HEK293 (cell line): ENCODE data around the gene CNPY1.

Experiments
- CTCF ChIA-PET: fragments of 350-600 bp; formaldehyde crosslinking; extraction: SDS; loops from one replicate; lab custom pipeline; 2021; ENCODE audit warnings: antibody characterized with exemption; lab: Yijun Ruan, JAX
- POLR2A ChIA-PET: fragments of 300-600 bp; formaldehyde crosslinking; extraction: SDS; loops from one replicate; lab custom pipeline; 2020; ENCODE audit warnings: antibody characterized with exemption, inconsistent platforms; lab: Yijun Ruan, JAX
- H3K27ac ChIP-seq: fragments of 200-500 bp; sonication (Bioruptor generic); 2 replicates; pipeline ENCODE4 v1.5.1; 2014; ENCODE audit warnings: low read depth, low read length, control low read depth, inconsistent platforms; ENCODE audit errors: extremely low read depth
- H3K36me3 ChIP-seq, 2 experiments: fragments of 200-500 bp in 1 of 2; sonication (Bioruptor generic) in 1 of 2; 1 replicate in 1 of 2; 2 replicates in 1 of 2; pipeline ENCODE4 v1.5.1; 2014 to 2017; ENCODE audit warnings: inconsistent platforms in 2 of 2, low read length in 2 of 2; ENCODE audit not compliant: control insufficient read depth in 2 of 2, insufficient read depth in 1 of 2
- H3K4me1 ChIP-seq: fragments of 200-500 bp; sonication (Bioruptor generic); 2 replicates; pipeline ENCODE4 v1.5.1; 2014; ENCODE audit warnings: mild to moderate bottlenecking, low read length, inconsistent platforms; ENCODE audit not compliant: control insufficient read depth, insufficient read depth
- H3K4me3 ChIP-seq: 2 replicates; pipeline ENCODE4 v1.5.1; 2011; ENCODE audit warnings: low read depth, mild to moderate bottlenecking, control low read depth, low read length, moderate library complexity
- H3K9me3 ChIP-seq: fragments of 200-500 bp; sonication (Bioruptor generic); 2 replicates; pipeline ENCODE4 v1.5.1; 2014; ENCODE audit warnings: low read depth, low read length, inconsistent platforms; ENCODE audit not compliant: control insufficient read depth, insufficient read depth
- GLIS1 ChIP-seq: fragments of 450-650 bp; formaldehyde crosslinking; IDR thresholded peaks from 2 replicates; pipeline ENCODE4 v1.5.1; 2016; ENCODE audit warnings: missing biosample characterization, missing genetic modification characterization
- KLF10 ChIP-seq: fragments of 450-650 bp; IDR thresholded peaks from 2 replicates; pipeline ENCODE4 v1.5.1; 2018; ENCODE audit warnings: missing biosample characterization, mild to moderate bottlenecking, missing genetic modification characterization
- PRDM4 ChIP-seq: fragments of 450-650 bp; formaldehyde crosslinking; IDR thresholded peaks from 2 replicates; pipeline ENCODE4 v1.5.1; 2017; ENCODE audit warnings: missing biosample characterization, missing genetic modification characterization
- REST ChIP-seq: fragments of 450-650 bp; formaldehyde crosslinking; IDR thresholded peaks from 2 replicates; pipeline ENCODE4 v1.5.1; 2016; ENCODE audit warnings: missing biosample characterization, missing genetic modification characterization
- ZBTB49 ChIP-seq: fragments of 450-650 bp; formaldehyde crosslinking; IDR thresholded peaks from 2 replicates; pipeline ENCODE4 v1.5.1; 2016; ENCODE audit warnings: missing biosample characterization, missing genetic modification characterization, low read depth
- ZFP3 ChIP-seq: fragments of 450-650 bp; formaldehyde crosslinking; IDR thresholded peaks from 2 replicates; pipeline ENCODE4 v1.5.1; 2016; ENCODE audit warnings: low read depth, missing biosample characterization, missing genetic modification characterization
- ZNF114 ChIP-seq: fragments of 450-650 bp; formaldehyde crosslinking; IDR thresholded peaks from 2 replicates; pipeline ENCODE4 v1.5.0; 2017; ENCODE audit warnings: missing biosample characterization, missing genetic modification characterization
- ZNF146 ChIP-seq: fragments of 450-650 bp; formaldehyde crosslinking; IDR thresholded peaks from 2 replicates; pipeline ENCODE4 v1.5.1; 2016; ENCODE audit warnings: missing biosample characterization, missing genetic modification characterization
- ZNF221 ChIP-seq: fragments of 450-650 bp; formaldehyde crosslinking; IDR thresholded peaks from 2 replicates; pipeline ENCODE4 v1.5.1; 2017; ENCODE audit warnings: missing biosample characterization, missing genetic modification characterization, borderline replicate concordance
- ZNF223 ChIP-seq: fragments of 450-650 bp; formaldehyde crosslinking; IDR thresholded peaks from 2 replicates; pipeline ENCODE4 v1.5.1; 2016; ENCODE audit warnings: missing biosample characterization, missing genetic modification characterization
- ZNF239 ChIP-seq: fragments of 450-650 bp; formaldehyde crosslinking; IDR thresholded peaks from 2 replicates; pipeline ENCODE4 v1.5.1; 2016; ENCODE audit warnings: missing biosample characterization, missing genetic modification characterization
- ZNF280C ChIP-seq: fragments of 450-650 bp; formaldehyde crosslinking; IDR thresholded peaks from 2 replicates; pipeline ENCODE4 v1.5.1; 2016; ENCODE audit warnings: missing biosample characterization, missing genetic modification characterization
- ZNF514 ChIP-seq: fragments of 450-650 bp; formaldehyde crosslinking; IDR thresholded peaks from 2 replicates; pipeline ENCODE4 v1.5.1; 2016; ENCODE audit warnings: missing biosample characterization, missing genetic modification characterization
- ZNF610 ChIP-seq: fragments of 450-650 bp; formaldehyde crosslinking; IDR thresholded peaks from 2 replicates; pipeline ENCODE4 v1.5.1; 2016; ENCODE audit warnings: missing biosample characterization, missing genetic modification characterization, borderline replicate concordance
- ZNF658 ChIP-seq: fragments of 450-650 bp; formaldehyde crosslinking; IDR thresholded peaks from 2 replicates; pipeline ENCODE4; 2016; ENCODE audit warnings: missing biosample characterization, missing genetic modification characterization
- TF ChIP-seq, protein P1 (sequence below): sonication (generic); formaldehyde crosslinking; IDR thresholded peaks from 2 replicates; pipeline ENCODE4 v1.8.1; 2022; ENCODE audit warnings: mild to moderate bottlenecking, moderate library complexity, missing genetic modification reagents

Gene CNPY1

GRCh38 chr7:155574556-155575290 is 28.4 kb upstream of the CNPY1 start:
- Histone ChIP-seq H3K4me1 (no peaks in the 10 kb centered on the region), H3K36me3 (no peaks in the 10 kb centered on the region), H3K4me3 (no peak overlapping the region), H3K9me3 (no peaks in the 10 kb centered on the region), H3K27ac (no peak overlapping the region)
- ChIA-PET POLR2A (interaction anchor here (0.7 kb wide), 1 partner anchor 119 kb away, joined by 5 read pairs; no protein-coding TSS in a partner anchor), CTCF (no interaction called here)
- TF ChIP-seq ZNF223 (no peak), ZBTB49 (tag by site-specific recombination) (no peak), ZNF280C (no peak), ZNF114 (tag by site-specific recombination) (no peak), REST (tag by site-specific recombination) (no peak), ZNF514 (tag by site-specific recombination) (no peak), ZFP3 (tag by site-specific recombination) (no peak), GLIS1 (tag by site-specific recombination) (no peak), ZNF221 (tag by site-specific recombination) (no peak), ZNF610 (no peak), ZNF658 (no peak), ZNF146 (tag by site-specific recombination) (no peak), ZNF239 (tag by site-specific recombination) (no peak), KLF10 (tag by site-specific recombination) (no peak), PRDM4 (tag by site-specific recombination) (no peak)
- TF ChIP-seq, protein P1, sequence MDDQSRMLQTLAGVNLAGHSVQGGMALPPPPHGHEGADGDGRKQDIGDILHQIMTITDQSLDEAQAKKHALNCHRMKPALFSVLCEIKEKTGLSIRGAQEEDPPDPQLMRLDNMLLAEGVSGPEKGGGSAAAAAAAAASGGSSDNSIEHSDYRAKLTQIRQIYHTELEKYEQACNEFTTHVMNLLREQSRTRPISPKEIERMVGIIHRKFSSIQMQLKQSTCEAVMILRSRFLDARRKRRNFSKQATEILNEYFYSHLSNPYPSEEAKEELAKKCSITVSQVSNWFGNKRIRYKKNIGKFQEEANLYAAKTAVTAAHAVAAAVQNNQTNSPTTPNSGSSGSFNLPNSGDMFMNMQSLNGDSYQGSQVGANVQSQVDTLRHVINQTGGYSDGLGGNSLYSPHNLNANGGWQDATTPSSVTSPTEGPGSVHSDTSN (CRISPR knock-in tag): no peak
